GM12872 (cell line): ENCODE results near the gene SPG11.

Experiments
- TF ChIP-seq, protein P1 (sequence below): IDR thresholded peaks from 3 replicates; pipeline ENCODE4 v1.5.1; 2011; ENCODE audit warnings: low read depth, mild to moderate bottlenecking, low read length, moderate library complexity; ENCODE audit not compliant: insufficient read depth

SPG11 gene

DNA sequence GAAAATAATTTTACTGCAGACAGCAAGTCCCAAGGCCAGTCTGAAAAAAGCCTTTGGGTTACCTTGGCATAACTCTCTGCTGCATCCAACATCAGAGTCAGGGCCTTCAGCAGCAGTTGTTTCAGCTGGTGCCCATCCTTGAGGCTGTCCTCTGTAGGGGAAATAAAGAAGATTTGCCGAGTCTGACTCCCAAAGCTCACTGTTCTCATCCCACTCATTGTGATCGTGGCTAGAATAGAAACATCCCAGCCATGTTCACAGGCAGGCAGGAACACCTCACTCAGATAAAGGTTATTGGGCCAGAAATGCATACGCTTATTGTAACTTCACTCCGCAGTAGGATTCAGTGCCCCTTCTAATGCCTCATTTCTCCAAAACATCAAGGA is 97.3 kb downstream of the SPG11 start:
- TF ChIP-seq, protein P1, sequence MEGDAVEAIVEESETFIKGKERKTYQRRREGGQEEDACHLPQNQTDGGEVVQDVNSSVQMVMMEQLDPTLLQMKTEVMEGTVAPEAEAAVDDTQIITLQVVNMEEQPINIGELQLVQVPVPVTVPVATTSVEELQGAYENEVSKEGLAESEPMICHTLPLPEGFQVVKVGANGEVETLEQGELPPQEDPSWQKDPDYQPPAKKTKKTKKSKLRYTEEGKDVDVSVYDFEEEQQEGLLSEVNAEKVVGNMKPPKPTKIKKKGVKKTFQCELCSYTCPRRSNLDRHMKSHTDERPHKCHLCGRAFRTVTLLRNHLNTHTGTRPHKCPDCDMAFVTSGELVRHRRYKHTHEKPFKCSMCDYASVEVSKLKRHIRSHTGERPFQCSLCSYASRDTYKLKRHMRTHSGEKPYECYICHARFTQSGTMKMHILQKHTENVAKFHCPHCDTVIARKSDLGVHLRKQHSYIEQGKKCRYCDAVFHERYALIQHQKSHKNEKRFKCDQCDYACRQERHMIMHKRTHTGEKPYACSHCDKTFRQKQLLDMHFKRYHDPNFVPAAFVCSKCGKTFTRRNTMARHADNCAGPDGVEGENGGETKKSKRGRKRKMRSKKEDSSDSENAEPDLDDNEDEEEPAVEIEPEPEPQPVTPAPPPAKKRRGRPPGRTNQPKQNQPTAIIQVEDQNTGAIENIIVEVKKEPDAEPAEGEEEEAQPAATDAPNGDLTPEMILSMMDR, result no peak

DNA sequence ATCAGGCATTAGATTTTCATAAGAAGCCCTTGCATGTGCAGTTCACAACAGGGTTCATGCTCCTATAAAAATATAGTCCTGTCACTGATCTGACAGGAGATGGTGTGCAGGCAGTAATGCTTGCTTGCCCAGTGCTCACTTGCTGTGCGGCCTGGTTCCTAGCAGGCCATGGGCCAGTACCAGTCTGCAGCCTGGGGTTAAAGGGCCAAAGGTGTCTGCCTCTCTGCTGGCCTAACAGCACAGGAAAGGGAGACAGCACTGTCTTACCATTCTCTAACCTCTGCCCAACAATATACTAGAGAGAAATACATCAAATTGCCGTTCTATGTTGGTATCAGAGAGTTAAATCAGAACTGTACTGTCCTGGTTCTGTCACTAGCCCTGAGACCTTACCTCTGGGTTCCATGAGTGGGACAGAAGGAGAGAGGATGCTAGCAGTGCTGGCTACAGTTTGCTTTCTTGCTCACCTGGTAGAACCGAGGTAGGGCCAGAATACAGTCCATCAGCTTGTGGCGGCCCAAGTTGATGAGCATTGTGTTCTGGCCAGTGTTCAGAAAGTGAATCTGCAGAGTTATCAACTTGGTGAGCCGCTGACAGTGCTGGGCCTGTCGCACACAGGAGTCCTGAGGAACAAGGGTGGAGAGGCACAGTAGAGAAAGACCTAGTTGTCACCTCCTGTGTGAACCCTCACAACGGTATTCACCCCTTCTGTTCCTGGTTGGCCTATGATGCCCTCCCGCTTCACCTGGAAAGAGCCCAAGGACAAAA is 97.9 kb downstream of the SPG11 start:
- TF ChIP-seq, protein P1, result no peak

DNA sequence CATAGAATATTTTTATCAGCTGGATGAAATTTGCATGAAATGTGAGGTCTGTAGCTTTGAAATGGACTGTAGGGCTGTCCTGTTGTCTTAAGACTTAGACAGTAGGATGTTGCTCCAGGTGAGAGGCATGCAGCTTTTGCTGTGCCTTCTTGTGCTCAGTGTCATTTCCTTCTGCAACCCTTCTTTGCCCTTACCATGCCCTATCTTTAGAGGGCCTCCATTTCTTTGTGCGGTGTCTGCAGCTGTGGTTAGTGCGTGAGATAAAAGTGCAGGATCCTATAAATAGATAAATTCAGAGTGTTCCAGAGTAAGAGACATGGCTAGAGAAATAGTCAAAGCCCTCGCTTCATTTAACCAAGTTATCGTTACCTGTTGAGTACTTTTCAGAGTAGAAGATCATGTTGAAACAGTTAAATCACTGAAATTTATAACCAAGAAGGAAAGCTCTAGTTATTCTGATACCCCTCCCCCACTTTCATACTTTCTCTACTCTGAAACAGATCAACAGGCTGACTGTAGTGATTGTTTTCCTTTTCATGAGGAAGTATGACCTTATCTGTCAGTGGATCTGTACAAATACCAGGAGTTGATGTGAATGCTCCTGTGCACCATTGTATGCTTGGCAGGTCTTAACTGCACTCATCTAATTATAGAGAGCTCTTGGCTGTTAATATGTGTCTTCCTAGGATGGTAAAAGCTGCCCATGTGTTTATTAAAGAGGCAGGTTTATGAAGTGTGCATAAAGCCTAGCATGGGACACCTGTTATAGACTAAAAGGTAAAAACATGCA is 108.3 kb downstream of the SPG11 start:
- TF ChIP-seq, protein P1, result no peak

DNA sequence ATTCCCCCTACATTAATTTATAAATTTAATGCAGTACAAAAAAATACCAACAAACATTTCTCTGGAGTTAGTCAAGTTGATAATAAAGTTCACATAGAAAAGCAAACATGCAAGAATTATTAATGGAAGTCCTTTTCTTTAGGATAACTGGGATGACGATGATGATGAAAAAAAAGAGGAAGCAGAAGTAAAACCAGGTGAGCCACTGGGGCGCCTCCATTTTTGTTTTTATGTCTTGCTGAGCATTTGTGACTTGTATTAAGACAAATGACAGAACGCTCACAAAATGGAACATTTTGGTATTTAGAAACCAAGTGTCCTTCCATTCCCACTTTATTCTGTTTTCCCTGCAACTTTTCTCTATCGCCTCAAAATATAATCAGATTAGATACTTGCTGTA is 112.7 kb downstream of the SPG11 start:
- TF ChIP-seq, protein P1, result no peak

DNA sequence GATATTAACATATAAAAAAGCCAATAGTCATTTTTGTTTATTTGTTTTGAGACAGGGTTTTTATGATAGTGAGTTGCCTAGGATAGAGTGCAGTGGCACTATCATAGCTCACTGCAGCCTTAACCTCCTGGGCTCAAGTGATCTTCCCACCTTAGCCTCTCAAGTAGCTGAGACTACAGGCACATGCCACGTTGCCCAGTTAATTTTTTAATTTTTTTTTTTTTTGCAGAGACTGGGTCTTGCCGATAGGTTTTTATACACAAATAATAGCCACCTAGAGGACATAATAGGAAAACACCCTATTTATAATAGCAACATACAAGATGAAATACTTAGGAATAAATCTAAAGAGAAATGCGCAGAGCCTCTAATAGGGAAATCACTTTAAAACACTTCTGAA is 113.2 kb downstream of the SPG11 start:
- TF ChIP-seq, protein P1, result peak; percentile 24; the same call in 1 of the 3 replicates

DNA sequence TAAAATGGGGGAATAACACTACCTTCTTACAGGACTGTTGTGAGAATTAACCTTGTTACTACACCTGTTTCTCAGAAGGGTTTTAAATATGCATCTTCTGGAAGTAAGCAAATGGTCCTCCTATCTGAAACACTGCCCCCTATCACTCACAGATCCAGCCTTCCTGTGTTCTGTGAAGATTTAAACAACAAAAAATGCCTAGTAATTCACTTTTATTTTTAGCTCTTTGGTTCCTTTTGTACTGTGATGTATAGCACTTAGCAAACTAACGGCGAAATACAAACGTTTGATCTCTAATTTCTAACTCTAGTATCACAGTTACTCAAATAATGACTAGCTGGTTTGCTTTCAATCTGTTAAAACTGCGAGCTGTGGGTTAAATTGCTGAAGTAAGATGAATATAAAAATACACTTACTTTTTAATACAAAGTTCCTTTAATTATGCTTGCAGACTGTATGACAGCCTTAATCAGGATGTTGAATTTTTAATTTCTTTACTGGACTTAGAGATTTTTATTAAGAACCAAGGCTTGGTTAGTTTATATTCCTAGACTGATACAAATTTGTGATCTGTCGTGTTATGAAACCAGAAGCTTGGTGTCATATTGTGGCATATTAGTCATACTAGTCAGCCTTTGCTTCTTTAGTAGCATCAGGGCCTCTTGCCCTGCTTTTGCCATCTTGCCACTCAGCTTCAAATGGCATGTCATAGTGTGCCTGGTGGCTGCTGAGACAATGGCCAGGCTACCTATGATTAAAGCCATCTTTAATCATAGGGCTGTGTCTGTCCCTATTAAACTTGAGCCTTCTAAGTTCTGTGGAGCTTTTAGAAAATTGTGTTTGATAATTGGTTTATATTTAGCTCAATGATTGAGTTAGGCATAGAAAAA is 117.3 kb downstream of the SPG11 start:
- TF ChIP-seq, protein P1, result peak; percentile 49; the same call in 2 of the 3 replicates

DNA sequence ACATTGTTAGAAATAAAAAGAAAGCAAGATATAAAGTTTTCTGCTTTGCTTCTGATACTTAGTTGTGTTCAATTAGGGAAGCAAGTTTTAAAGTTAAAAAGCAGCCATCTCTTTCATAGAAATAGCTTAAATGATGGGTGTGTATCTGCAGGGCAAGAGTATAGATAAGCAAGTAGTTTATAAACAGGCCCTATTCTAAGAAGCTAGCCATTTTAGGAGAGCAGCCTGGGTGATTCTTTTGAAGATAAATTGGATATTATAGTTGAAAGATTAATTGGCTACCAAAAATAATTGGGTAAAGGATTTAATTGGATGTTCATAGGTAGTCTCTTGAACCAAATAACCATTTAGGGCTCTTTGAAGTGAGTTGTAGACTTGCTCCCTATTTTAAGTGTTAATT is 120.9 kb downstream of the SPG11 start:
- TF ChIP-seq, protein P1, result no peak
